ENCODE measurements around the gene UCN. TPM values are rescaled to one million over a fixed set of nuclear protein-coding genes. Genes with fewer than 3 reads are reported as not detected.
A peak's percentile ranks its signal among the peaks of the same experiment; 100 is the strongest.

The UCN gene
- total and polyA plus RNA-seq, 2 donors (not counting 1 experiment from before 2014, with no cell fraction given): 3.6 to 4.5 TPM

DNA sequence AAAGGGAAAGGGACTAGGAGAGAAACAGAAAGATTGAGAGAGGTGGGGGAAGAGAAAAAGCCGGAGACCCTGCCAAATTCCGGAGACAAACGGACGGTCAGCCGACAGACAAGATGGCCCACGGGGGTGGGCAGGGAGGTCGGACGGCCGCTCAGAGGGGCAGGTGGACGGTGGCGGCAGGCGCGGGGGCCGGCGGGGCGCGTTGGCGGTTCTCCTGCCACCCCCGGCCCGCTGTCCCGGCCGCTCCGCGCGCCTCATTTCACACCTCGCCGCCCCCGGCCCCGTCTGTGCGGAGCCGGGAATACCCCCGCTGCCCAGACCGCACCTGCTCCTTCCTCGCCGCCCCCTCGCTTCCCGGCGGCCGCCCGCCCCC, 46.3 kb downstream of the UCN start:
- Histone ChIP-seq H3K9me3 (ENCODE audit: control extremely low read depth in 1 of 3, control insufficient read depth in 2 of 3, insufficient read depth in 1 of 3, low read length in 2 of 3) (peaks cover 0 to 8% (median 0%) of the 10 kb centered on the region in 3 donors), H3K27me3 (replicated peaks in 1 of 4; ENCODE audit: control extremely low read depth in 1 of 4, control insufficient read depth in 3 of 4, insufficient read depth in 4 of 4, low read length in 3 of 4) (peaks cover 0 to 89% (median 34%) of the 10 kb centered on the region in 4 experiments), H3K79me2 (ENCODE audit: control insufficient read depth, insufficient read depth, low read length) (no peaks in the 10 kb centered on the region), H3K4me3 (ENCODE audit: control extremely low read depth in 1 of 5, extremely low read depth in 1 of 5, insufficient read depth in 1 of 5, low read depth in 2 of 5, low read length in 4 of 5) (no peak overlapping the region), H3K36me3 (replicated peaks in 1 of 2; ENCODE audit: control extremely low read depth in 1 of 2, control insufficient read depth in 1 of 2, extremely low read depth in 1 of 2, insufficient read depth in 2 of 2, low read length in 1 of 2) (no peaks in the 10 kb centered on the region), H2AFZ (ENCODE audit: insufficient read depth, low read depth, low read length, poor library complexity, severe bottlenecking) (peak overlapping the region; percentile 76), H4K20me1 (ENCODE audit: control insufficient read depth, insufficient read depth, low read length, poor library complexity, severe bottlenecking) (no peaks in the 10 kb centered on the region), H3K27ac (ENCODE audit: low read length in 2 of 2) (no peak overlapping the region), H3K4me1 (ENCODE audit: control insufficient read depth in 2 of 2, insufficient read depth in 2 of 2, low read length in 2 of 2) (peaks cover 35 to 38% of the 10 kb centered on the region in 2 donors), H3K4me2 (replicated peaks; ENCODE audit: low read depth, low read length, poor library complexity, severe bottlenecking) (peak overlapping the region; percentile 99), H3K9ac (ENCODE audit: low read length) (peak overlapping the region; percentile 74)
- no peak for TF ChIP-seq EZH2 (IDR thresholded peaks at IDR 0.05; ENCODE audit: borderline replicate concordance, insufficient read depth, low read depth, low read length, poor library complexity, severe bottlenecking)
- TF ChIP-seq, protein P1, sequence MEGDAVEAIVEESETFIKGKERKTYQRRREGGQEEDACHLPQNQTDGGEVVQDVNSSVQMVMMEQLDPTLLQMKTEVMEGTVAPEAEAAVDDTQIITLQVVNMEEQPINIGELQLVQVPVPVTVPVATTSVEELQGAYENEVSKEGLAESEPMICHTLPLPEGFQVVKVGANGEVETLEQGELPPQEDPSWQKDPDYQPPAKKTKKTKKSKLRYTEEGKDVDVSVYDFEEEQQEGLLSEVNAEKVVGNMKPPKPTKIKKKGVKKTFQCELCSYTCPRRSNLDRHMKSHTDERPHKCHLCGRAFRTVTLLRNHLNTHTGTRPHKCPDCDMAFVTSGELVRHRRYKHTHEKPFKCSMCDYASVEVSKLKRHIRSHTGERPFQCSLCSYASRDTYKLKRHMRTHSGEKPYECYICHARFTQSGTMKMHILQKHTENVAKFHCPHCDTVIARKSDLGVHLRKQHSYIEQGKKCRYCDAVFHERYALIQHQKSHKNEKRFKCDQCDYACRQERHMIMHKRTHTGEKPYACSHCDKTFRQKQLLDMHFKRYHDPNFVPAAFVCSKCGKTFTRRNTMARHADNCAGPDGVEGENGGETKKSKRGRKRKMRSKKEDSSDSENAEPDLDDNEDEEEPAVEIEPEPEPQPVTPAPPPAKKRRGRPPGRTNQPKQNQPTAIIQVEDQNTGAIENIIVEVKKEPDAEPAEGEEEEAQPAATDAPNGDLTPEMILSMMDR (IDR thresholded peaks at IDR 0.05): no peak
- DNase-seq (peak; percentile 36), ATAC-seq (ENCODE audit: low read depth) (no peak)
- 5% methylated on average over 40 of the region's 40 CpGs for WGBS (ENCODE audit: insufficient coverage)
- peaks cover 62% of the 10 kb centered on the region for H3K27me3 Mint-ChIP-seq
- POLR2A ChIA-PET: no interaction called here
- H3K4me3 Mint-ChIP-seq: peak overlapping the region; percentile 60
- CTCF ChIA-PET: interaction anchor here (0.5 kb wide), 1 partner anchor 418 kb away, joined by 3 read pairs; no protein-coding TSS in a partner anchor
- H3K27ac Mint-ChIP-seq: no peak overlapping the region
- intact Hi-C loops (cut with micrococcal nuclease): loop anchor here (5.0 kb wide), 1 partner anchor 40 kb away; no protein-coding TSS in a partner anchor
- no peaks in the 10 kb centered on the region for H3K9me3 Mint-ChIP-seq (ENCODE audit: insufficient read depth)
- peaks cover 35% of the 10 kb centered on the region for H3K4me1 Mint-ChIP-seq

DNA sequence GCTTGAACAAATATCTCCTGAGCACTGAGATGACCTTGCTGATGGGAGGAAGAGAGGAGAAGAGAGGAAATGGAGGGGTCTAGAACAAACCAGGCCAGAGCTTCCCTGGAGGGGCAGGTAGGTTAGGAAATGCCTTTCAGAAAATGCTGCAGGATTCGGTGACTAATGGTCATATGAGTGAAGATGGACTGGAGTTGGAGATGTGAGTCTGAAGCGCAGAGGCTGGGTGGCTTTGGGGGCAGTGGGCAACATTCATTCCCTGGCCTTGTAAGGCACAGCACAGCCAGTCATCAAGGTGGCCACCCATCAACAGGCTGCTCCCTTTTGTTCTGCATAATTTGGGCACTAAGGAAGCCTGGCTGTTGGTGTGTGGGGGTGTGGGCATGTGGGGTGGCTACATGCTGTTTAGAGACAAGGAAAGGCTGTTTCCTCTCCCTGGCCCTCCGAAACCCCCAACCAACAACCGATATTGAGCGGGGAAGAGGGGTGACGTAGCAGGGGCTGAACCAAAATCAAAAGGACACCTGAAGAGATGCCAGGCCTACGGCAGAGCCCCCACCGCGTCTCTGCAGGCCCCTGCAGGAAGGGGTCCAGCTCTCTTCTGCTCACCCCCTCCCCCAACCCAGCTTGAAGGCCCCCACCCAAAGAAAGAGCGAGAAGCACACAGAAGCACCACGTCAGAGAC, 46.9 kb downstream of the UCN start:
- Histone ChIP-seq H3K4me2 (replicated peaks; ENCODE audit: low read depth, low read length, poor library complexity, severe bottlenecking) (peak overlapping the region; percentile 99), H3K36me3 (replicated peaks in 1 of 2; ENCODE audit: control extremely low read depth in 1 of 2, control insufficient read depth in 1 of 2, extremely low read depth in 1 of 2, insufficient read depth in 2 of 2, low read length in 1 of 2) (no peaks in the 10 kb centered on the region), H3K27ac (ENCODE audit: low read length in 2 of 2) (no peak overlapping the region), H3K27me3 (replicated peaks in 1 of 4; ENCODE audit: control extremely low read depth in 1 of 4, control insufficient read depth in 3 of 4, insufficient read depth in 4 of 4, low read length in 3 of 4) (peaks cover 0 to 90% (median 36%) of the 10 kb centered on the region in 4 experiments), H3K9me3 (ENCODE audit: control extremely low read depth in 1 of 3, control insufficient read depth in 2 of 3, insufficient read depth in 1 of 3, low read length in 2 of 3) (peaks cover 0 to 8% (median 0%) of the 10 kb centered on the region in 3 donors), H4K20me1 (ENCODE audit: control insufficient read depth, insufficient read depth, low read length, poor library complexity, severe bottlenecking) (no peaks in the 10 kb centered on the region), H3K79me2 (ENCODE audit: control insufficient read depth, insufficient read depth, low read length) (no peaks in the 10 kb centered on the region), H3K9ac (ENCODE audit: low read length) (no peak overlapping the region), H3K4me3 (ENCODE audit: control extremely low read depth in 1 of 5, extremely low read depth in 1 of 5, insufficient read depth in 1 of 5, low read depth in 2 of 5, low read length in 4 of 5) (no peak overlapping the region), H2AFZ (ENCODE audit: insufficient read depth, low read depth, low read length, poor library complexity, severe bottlenecking) (no peak overlapping the region), H3K4me1 (ENCODE audit: control insufficient read depth in 2 of 2, insufficient read depth in 2 of 2, low read length in 2 of 2) (peaks cover 35 to 38% of the 10 kb centered on the region in 2 donors)
- ChIA-PET CTCF (interaction anchor here (0.5 kb wide), 1 partner anchor 418 kb away, joined by 3 read pairs; no protein-coding TSS in a partner anchor), POLR2A (no interaction called here)
- no peak for ATAC-seq (ENCODE audit: low read depth)
- 73% methylated on average over 5 of the region's 11 CpGs for WGBS (ENCODE audit: insufficient coverage)
- Mint-ChIP-seq H3K27ac (peak overlapping the region; percentile 18), H3K4me1 (peaks cover 35% of the 10 kb centered on the region), H3K27me3 (peaks cover 67% of the 10 kb centered on the region), H3K9me3 (ENCODE audit: insufficient read depth) (no peaks in the 10 kb centered on the region), H3K4me3 (peak overlapping the region; percentile 60)
- intact Hi-C loops (cut with micrococcal nuclease): loop anchor here (5.0 kb wide), 1 partner anchor 41 kb away; no protein-coding TSS in a partner anchor
- peak; percentile 29 for DNase-seq
- TF ChIP-seq, protein P1 (IDR thresholded peaks at IDR 0.05): no peak
- peak; percentile 33 for TF ChIP-seq EZH2 (IDR thresholded peaks at IDR 0.05; ENCODE audit: borderline replicate concordance, insufficient read depth, low read depth, low read length, poor library complexity, severe bottlenecking)
